ENCODE measurements around the gene PSMA7.

Gene PSMA7

GRCh38 chr20:62171245-62171644 lies 28.1 kb upstream of the PSMA7 start:
- DNase-seq: no peak

DNA sequence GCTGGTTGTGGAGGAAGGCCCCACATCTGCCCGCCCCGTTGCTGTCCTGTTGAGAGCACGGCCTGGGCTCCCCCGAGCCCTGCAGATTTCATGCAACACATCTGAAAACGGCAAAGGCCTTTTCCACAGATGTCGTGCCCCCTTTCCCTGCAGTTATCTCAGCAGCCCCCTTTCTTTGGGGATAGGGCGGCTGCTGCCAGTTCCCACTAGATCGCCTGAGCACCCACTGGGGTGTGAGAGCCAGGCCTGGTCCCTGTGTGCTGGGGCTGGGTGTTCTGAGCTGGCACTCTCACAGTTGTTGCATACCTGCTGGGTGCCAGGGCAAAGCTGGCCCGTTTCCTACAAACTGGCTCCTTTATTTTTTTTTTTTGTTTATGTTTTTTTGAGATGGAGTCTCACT lies 27.3 kb upstream of the PSMA7 start:
- no peak for DNase-seq

DNA sequence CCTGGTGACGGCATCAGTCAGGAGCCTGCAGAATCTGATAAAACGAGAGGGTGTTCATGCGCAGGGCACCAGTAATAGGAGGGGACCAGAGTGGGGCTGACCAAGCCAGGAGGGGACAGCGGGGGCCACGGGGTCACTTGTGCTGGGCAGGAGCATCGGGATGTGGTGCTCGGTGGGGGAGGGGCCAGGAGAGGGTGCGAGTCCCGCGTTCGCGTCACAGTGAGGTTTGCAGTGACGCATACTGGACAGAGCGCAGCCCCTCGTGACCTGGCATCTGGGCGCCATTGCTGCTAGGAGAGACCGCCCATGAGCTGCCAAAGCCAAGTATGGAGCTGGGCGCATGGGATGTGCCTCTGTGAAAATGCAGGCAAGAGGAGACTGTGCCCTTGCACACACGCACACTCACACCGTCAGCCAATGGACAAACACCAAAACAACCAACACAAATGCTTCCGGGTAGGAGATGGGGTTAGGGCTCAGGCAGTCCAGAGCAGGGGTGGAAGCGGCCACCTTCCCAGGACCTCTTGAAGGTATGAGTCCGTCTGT lies 25.8 kb upstream of the PSMA7 start:
- DNase-seq: no peak

- DNase-seq: no peak
Measured at GRCh38 chr20:62168061-62168460, 24.9 kb upstream of the PSMA7 start.

DNA sequence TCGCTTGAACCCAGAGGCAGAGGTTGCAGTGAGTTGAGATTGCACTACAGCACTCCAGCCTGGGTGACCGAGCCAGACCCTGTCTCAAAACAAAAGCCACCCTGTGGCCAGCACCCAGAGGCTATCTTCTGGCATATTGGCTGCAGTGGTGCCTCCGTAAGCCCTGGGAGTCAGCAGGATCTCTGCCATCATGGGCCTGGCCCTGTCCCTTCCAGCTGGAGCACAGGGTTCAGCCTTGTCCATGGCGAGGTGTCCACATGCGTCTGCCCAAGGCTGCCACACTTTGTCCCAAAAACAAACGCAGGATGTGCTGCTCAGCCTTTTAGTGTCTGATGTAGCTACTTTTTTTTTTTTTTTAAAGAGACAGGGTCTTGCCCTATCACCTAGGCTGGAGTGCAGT lies 24.3 kb upstream of the PSMA7 start:
- DNase-seq: no peak

- no peak for DNase-seq
Measured at GRCh38 chr20:62165762-62166399, 22.7 kb upstream of the PSMA7 start.

- DNase-seq: no peak
Measured at GRCh38 chr20:62164879-62165761, 21.9 kb upstream of the PSMA7 start.

- DNase-seq: no peak
Measured at GRCh38 chr20:62163986-62164762, 21.0 kb upstream of the PSMA7 start.

- DNase-seq: no peak
Measured at GRCh38 chr20:62163485-62163865, 20.3 kb upstream of the PSMA7 start.

DNA sequence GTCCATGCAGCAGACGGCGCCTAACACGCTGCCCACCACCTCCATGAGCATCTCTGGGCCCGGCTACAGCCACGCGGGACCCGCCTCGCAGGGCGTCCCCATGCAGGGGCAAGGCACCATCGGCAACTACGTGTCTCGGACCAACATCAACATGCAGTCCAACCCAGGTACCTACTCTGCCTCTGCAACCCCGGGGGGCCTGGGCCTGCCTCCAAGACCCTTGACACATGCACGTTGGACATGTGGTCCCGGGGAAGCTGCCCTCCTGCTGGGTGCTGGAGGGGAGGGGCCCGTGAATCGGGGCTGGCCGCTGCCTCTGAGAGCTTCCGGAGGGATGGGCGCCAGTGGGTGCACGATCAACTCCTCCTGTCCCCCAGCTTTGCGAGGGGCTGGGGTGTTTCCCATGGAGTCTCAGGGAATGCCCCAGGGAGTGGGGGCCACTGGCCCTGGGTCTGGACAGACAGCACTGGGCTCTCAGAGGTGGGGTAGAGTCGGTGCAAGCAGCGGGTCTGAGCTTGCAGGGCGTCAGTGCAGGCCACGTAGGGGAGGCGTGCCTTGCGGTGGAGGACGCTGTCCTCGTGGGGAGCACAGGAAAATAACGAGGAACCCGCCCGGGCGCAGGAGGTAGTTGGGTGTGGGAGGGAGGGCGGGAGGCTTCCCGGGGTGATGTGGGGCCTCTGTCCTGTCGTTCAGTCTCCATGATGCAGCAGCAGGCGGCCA lies 19.7 kb upstream of the PSMA7 start:
- no peak for DNase-seq

DNA sequence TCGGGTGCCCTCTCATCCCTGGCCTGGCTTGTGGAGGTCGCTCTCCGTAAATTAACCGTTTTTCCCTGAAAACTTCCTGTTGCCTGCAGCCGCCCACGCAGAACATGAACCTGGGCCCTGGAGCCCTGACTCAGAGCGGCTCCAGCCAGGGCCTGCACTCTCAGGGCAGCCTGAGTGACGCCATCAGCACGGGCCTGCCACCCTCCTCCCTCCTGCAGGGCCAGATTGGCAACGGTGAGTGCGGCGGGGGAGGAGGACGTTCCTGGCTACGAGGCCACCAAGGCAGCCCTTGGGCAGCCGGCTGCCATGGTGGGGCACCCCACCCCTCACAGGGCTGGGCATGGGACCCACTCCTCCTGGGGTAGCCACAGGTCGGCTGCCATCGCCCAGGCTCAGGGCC lies 18.2 kb upstream of the PSMA7 start:
- no peak for DNase-seq

DNA sequence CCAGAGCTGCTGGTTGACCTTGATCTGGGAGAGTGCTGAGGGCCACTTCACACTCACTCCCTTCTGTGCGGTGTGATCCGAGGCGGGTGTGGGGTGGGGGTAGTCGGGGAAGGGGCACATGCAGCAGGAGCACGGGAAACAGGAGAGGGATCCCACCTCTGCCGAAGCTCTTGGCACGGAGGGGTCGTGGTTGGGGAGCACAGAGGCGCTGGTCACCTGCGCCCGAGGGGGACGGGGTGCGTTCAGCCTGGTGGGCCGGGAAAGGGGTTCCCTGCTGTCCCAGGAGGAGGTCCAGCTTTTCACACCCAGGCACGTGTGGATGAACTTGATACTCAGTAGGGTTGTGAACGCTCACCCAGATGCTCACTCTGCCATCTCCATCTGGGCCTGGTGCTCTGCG lies 17.7 kb upstream of the PSMA7 start:
- DNase-seq: no peak

DNA sequence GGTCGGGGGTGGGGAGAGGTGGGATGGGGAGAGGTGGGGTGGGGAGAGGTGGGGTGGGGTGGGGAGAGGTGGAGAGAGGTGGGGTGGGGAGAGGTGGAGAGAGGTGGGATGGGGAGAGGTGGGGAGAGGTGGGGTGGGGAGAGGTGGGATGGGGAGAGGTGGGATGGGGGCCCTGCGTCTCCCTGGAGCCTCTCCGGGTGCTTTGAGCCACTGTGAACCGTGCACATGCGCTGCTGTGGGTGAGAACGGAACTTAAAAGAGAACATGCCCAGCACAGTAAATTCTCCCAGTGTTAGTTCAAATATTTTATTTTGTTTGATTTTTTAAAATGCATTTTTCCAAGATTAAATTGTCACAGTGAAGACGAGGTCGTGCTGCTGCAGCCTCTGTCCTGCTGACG lies 17.1 kb upstream of the PSMA7 start:
- DNase-seq: no peak

GRCh38 chr20:62159839-62160238 lies 16.6 kb upstream of the PSMA7 start:
- DNase-seq: no peak

DNA sequence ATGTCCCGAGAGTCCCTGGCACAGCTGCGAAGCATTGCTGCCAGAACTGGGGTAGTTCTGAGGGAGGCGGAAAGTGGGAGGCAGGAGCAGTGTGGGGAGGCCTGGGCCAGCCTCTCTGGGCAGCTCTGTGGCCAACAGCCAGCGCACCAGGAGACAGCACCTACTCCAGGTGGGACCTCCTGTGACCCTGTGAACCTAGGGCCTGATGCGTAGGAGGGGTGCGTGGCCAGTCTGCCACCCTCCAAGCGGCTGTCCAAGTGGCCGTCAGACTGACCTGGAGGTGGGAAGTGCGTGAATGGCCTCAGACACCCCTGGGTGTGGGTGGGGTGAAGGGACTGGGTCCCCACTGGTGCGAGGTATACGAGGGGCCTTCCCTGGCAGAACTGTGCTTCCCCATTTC lies 15.9 kb upstream of the PSMA7 start:
- no peak for DNase-seq

DNA sequence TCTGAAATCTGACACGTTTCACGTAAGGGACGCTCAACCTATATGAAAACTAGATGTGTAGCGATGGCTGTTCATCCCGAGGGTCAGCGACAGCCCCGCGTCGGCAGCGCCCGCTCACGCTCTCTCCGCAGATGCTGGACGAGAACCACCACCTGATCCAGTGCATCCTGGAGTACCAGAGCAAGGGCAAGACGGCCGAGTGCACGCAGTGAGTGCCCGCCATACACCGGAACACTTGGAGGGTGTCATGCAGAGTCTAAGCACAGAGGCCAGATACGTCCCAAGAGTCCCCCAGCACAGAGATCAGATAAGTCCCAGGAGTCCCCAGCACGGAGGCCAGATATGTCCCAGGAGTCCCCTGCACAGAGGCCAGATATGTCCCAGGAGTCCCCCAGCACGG lies 15.3 kb upstream of the PSMA7 start:
- DNase-seq: no peak

DNA sequence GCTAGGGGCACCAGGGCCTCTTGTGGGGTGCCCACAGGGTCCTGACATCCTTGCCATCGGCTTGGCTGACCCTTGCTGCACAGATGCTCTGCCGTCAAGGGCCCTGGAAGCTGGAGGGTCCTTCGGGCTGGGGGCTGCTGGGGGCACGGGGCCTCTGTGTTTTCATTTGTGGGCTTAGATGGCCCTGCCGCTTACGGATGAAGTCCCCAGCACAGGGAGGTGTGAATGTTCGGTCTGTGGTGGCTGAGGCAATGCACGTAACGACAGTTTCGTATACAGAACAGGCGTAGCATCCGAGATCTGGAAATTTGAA lies 14.8 kb upstream of the PSMA7 start:
- no peak for DNase-seq

- DNase-seq: no peak
Measured at GRCh38 chr20:62157387-62158087, 14.3 kb upstream of the PSMA7 start.

DNA sequence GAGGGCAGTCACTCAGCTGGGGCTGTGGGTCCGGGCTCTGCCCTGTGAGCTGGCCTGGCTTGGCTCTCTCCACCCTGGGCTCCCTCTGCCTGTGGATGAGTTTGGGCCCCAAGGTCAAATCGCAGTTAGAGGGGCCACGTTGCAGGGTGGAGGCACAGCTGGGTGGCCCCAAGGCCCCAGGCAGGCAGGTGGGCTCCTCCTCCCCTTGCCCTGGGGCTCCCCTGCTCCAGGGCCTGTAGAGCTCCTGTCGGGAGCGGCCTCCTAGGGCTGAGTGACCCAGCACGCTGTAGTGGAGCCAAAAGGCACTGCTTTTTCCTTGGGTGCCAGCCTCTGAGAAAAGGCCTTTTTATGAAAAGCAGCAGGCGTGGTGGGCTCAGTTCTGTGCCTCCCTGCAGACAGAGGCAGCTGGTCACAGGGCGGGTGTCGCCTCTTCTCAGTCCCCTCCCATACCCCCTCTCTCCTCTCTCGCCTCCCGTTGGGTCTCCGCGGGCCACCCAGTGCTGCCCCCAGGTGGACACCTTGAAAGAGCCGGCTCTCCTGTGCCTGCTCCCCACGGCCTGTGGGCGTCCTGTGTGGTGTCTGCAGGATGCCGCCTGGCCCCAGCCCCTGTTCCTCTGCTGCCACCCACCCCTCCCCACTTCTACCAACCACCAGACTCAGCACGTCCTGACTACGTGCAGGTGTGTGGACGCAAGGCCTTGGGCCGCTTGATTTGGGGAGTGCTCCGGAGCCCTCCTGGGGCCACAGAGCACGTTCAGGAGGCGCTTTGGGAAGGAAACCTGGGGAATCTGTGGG lies 13.6 kb upstream of the PSMA7 start:
- peak; percentile 74 for DNase-seq

GRCh38 chr20:62156254-62156556 lies 13.0 kb upstream of the PSMA7 start:
- no peak for DNase-seq

DNA sequence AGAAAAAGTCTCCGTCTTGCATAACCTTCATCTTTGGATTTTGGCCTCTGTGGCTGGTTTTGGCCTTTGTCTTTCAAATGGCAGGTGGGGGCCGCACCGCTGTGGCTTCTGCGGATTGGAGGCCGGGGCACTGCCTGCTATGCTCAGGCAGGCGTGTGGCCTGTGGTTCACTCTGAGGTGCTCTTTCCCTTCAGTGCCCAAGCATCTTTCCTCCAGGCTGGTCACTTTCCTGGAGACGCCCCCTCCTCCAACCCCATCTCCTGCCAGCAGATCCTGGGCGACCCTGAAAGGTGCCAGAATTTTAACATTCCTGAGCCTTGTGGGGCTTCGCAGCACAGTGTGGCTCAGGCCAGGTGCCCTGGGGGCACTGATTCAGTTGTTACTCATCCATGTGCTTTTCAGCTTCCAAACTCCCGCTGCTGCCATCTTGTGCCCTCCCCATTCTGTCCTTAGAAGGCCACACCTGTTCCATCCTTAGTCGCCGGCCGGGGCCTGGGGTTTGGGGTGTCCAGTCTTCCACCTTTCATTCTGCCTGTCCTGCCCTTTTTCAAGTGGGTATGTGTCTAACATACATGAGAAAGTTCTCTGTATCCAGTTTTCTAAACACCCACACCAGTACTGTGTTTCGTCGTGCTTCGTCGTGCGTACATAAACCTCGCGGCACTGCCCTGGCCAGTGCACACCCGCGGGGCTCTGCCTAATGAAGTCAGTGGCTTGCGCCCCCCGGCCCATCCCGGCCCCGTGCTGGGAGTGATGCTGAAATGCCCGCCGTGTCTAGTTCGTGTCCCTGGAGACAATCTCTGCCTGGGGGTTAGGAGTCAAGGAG lies 12.4 kb upstream of the PSMA7 start:
- no peak for DNase-seq
